CD4-positive, alpha-beta T cell treated with Interleukin-1 beta for 1 hour (primary cell): ENCODE results near the gene GSTA5.
"Not testable (repeated sequence)": the region's sequence is repeated elsewhere in the genome, so short reads cannot be mapped to it uniquely, and the experiment has no call there.

Source experiments
- DNase-seq, 2 donors: peaks; one replicate each; pipeline ENCODE4 v3.0.0-alpha.2; 2020 to 2022

Gene GSTA5

GRCh38 chr6:52787917-52788316 lies 52.7 kb downstream of the GSTA5 start:
- DNase-seq, result no peak

GRCh38 chr6:52786249-52786956 lies 54.2 kb downstream of the GSTA5 start:
- no peak for DNase-seq

- not testable (repeated sequence) for DNase-seq
Observed at GRCh38 chr6:52782696-52783274, 57.8 kb downstream of the GSTA5 start.

GRCh38 chr6:52782209-52782608 lies 58.4 kb downstream of the GSTA5 start:
- not testable (repeated sequence) for DNase-seq
